GM12892 (cell line): ENCODE measurements around the gene OMG.

Experiments
- POLR2A ChIP-seq: IDR thresholded peaks from 2 replicates; pipeline ENCODE4 v1.6.1; 2011; ENCODE audit warnings: low read depth, low read length, control low read depth
- POLR2AphosphoS5 ChIP-seq: IDR thresholded peaks from 2 replicates; pipeline ENCODE4 v1.6.1; 2011; ENCODE audit warnings: low read depth, low read length, control low read depth
- TAF1 ChIP-seq: IDR thresholded peaks from 2 replicates; pipeline ENCODE4 v1.6.1; 2011; ENCODE audit warnings: low read depth, mild to moderate bottlenecking, control low read depth, low read length, borderline replicate concordance

- TF ChIP-seq POLR2A (0 out of 2 replicates have a peak, but pooled peaks have one; percentile 31), POLR2AphosphoS5 (no peak), TAF1 (no peak)
These were observed 24.4 kb upstream of the OMG start, which contains the start of gene EVI2A for GRCh38 chr17:31321481-31321880.
